Measurements from ENCODE around the gene SBF2. TPM values are rescaled to one million over a fixed set of nuclear protein-coding genes. Genes with fewer than 3 reads are reported as not detected.

SBF2 gene
- total and polyA plus RNA-seq, 11 donors: 10.4 to 33.9 (median 20.9) TPM

GRCh38 chr11:10087186-10087922 lies 206.7 kb downstream of the SBF2 start:
- Histone ChIP-seq H3K27ac (peak overlapping the region in 4 of 12 donors; percentile 0 to 47 (median 32)), H3K4me1 (peaks cover 0 to 19% (median 8%) of the 10 kb centered on the region in 12 donors), H3K27me3 (no peaks in the 10 kb centered on the region), H3K9me3 (peaks cover 0 to 25% (median 4%) of the 10 kb centered on the region in 12 donors), H3K4me3 (no peak overlapping the region), H3K36me3 (no peaks in the 10 kb centered on the region)
- intact Hi-C loops (cut with DNase I): no loop called here
- TF ChIP-seq POLR2A (IDR thresholded peaks at IDR 0.05) (no peak), CTCF (IDR thresholded peaks at IDR 0.05) (no peak)
- DNase-seq (no peak), ATAC-seq (no peak)
- 12 to 30% (median 18%) methylated on average over 1 of the region's 1 CpG for WGBS, 4 donors

GRCh38 chr11:10080138-10080537 lies 213.9 kb downstream of the SBF2 start:
- H3K4me1 ChIP-seq: peaks cover 0 to 11% (median 0%) of the 10 kb centered on the region in 12 donors
- no peak for DNase-seq
- no peak overlapping the region for H3K4me3 ChIP-seq
- ATAC-seq: no peak
- intact Hi-C loops (cut with DNase I): no loop called here
- H3K36me3 ChIP-seq: no peaks in the 10 kb centered on the region
- 97 to 100% (median 98%) methylated on average over 4 of the region's 4 CpGs for WGBS, 4 donors
- H3K9me3 ChIP-seq: peaks cover 0 to 75% (median 32%) of the 10 kb centered on the region in 12 donors
- TF ChIP-seq POLR2A (IDR thresholded peaks at IDR 0.05) (no peak), CTCF (IDR thresholded peaks at IDR 0.05) (no peak)
- no peak overlapping the region for H3K27ac ChIP-seq
- no peaks in the 10 kb centered on the region for H3K27me3 ChIP-seq

- H3K9me3 ChIP-seq: peaks cover 0 to 43% (median 26%) of the 10 kb centered on the region in 12 donors
- ATAC-seq: peak; percentile 61 to 86 (median 80)
- H3K27ac ChIP-seq: no peak overlapping the region
- no peak overlapping the region for H3K4me3 ChIP-seq
- intact Hi-C loops (cut with DNase I): no loop called here
- TF ChIP-seq CTCF (IDR thresholded peaks at IDR 0.05): peak; percentile 25 to 55 (median 45)
- no peak for TF ChIP-seq POLR2A (IDR thresholded peaks at IDR 0.05)
- peak; percentile 42 to 75 (median 70) for DNase-seq
- WGBS, 4 donors: 28 to 53% (median 42%) methylated on average over 6 of the region's 6 CpGs
- no peaks in the 10 kb centered on the region for H3K27me3 ChIP-seq
- H3K36me3 ChIP-seq: no peaks in the 10 kb centered on the region
- peaks cover 0 to 11% (median 0%) of the 10 kb centered on the region in 12 donors for H3K4me1 ChIP-seq
These were observed 217.4 kb downstream of the SBF2 start for GRCh38 chr11:10076458-10077141.

- Histone ChIP-seq H3K4me3 (no peak overlapping the region), H3K36me3 (no peaks in the 10 kb centered on the region), H3K9me3 (peaks cover 0 to 34% (median 14%) of the 10 kb centered on the region in 12 donors), H3K27me3 (no peaks in the 10 kb centered on the region), H3K4me1 (peaks cover 0 to 11% (median 0%) of the 10 kb centered on the region in 12 donors), H3K27ac (no peak overlapping the region)
- no peak for ATAC-seq
- TF ChIP-seq POLR2A (IDR thresholded peaks at IDR 0.05) (no peak), CTCF (IDR thresholded peaks at IDR 0.05) (no peak)
- intact Hi-C loops (cut with DNase I): no loop called here
- 94 to 98% (median 96%) methylated on average over 2 of the region's 2 CpGs for WGBS, 4 donors
- no peak for DNase-seq
These were observed 218.9 kb downstream of the SBF2 start for GRCh38 chr11:10075141-10075540.
